Activated T-helper 17 cell treated with anti-CD3 and anti-CD28 coated beads, Interleukin-2, amount 50 U/mL, for 72 hours (primary cell): Measurements from ENCODE around the gene FOXN1. TPM values are rescaled to one million over a fixed set of nuclear protein-coding genes. Genes with fewer than 3 reads are reported as not detected.

Experiments
- ATAC-seq: fragments of 150-1000 bp; cut with Tn5 transposase; replicated peaks from 2 replicates; pipeline ENCODE4 v1.10.0; 2021; ENCODE audit warnings: mild to moderate bottlenecking, moderate library complexity
- H3K27ac Mint-ChIP-seq: one replicate; pipeline ENCODE4 v1.8.0; 2022; ENCODE audit warnings: mixed read lengths
- H3K27me3 Mint-ChIP-seq: one replicate; pipeline ENCODE4 v1.8.0; 2022; ENCODE audit warnings: mixed read lengths
- H3K36me3 Mint-ChIP-seq: one replicate; pipeline ENCODE4 v1.8.0; 2022; ENCODE audit warnings: low read depth, mild to moderate bottlenecking, mixed read lengths
- H3K4me1 Mint-ChIP-seq: one replicate; pipeline ENCODE4 v1.8.0; 2022; ENCODE audit warnings: mixed read lengths
- H3K4me3 Mint-ChIP-seq: one replicate; pipeline ENCODE4 v1.8.0; 2022; ENCODE audit warnings: mild to moderate bottlenecking, mixed read lengths
- H3K9me3 Mint-ChIP-seq: one replicate; pipeline ENCODE4 v1.8.0; 2022; ENCODE audit warnings: mixed read lengths
- total RNA-seq, 2 donors: library from RNA; stranded (reverse); gene quantifications; one replicate each; pipeline ENCODE4 v1.2.3, GENCODE V29; 2022

The FOXN1 gene
- total RNA-seq, 2 donors from 2014 or later: not detected

GRCh38 chr17:28472871-28473497 lies 33.2 kb upstream of the FOXN1 start:
- no peaks in the 10 kb centered on the region for H3K9me3 Mint-ChIP-seq
- H3K27ac Mint-ChIP-seq: no peak overlapping the region
- H3K27me3 Mint-ChIP-seq: peaks cover under 1% of the 10 kb centered on the region
- no peak overlapping the region for H3K4me3 Mint-ChIP-seq
- no peak for ATAC-seq
- H3K36me3 Mint-ChIP-seq: no peaks in the 10 kb centered on the region
- peaks cover 14% of the 10 kb centered on the region for H3K4me1 Mint-ChIP-seq

GRCh38 chr17:28473542-28473941 lies 32.6 kb upstream of the FOXN1 start, which contains the start of gene SLC13A2:
Gene SLC13A2 (plus strand): TSS chr17:28473644. CDS start chr17:28473713, 69 bp downstream.
- Mint-ChIP-seq H3K36me3 (no peaks in the 10 kb centered on the region), H3K9me3 (no peaks in the 10 kb centered on the region), H3K4me1 (peaks cover 14% of the 10 kb centered on the region), H3K4me3 (no peak within 1 kb of the TSS), H3K27ac (peak within 1 kb of the TSS; percentile 34), H3K27me3 (peaks cover 3% of the 10 kb centered on the region)
- no peak for ATAC-seq

GRCh38 chr17:28474111-28474531 lies 32.0 kb upstream of the FOXN1 start:
- peaks cover 3% of the 10 kb centered on the region for H3K27me3 Mint-ChIP-seq
- H3K4me1 Mint-ChIP-seq: peaks cover 13% of the 10 kb centered on the region
- no peaks in the 10 kb centered on the region for H3K9me3 Mint-ChIP-seq
- no peak overlapping the region for H3K4me3 Mint-ChIP-seq
- no peak for ATAC-seq
- H3K36me3 Mint-ChIP-seq: no peaks in the 10 kb centered on the region
- peak overlapping the region; percentile 34 for H3K27ac Mint-ChIP-seq

- Mint-ChIP-seq H3K36me3 (no peaks in the 10 kb centered on the region), H3K27ac (peak overlapping the region; percentile 13), H3K27me3 (peaks cover 3% of the 10 kb centered on the region), H3K9me3 (no peaks in the 10 kb centered on the region), H3K4me1 (peaks cover 13% of the 10 kb centered on the region), H3K4me3 (no peak overlapping the region)
- peak; percentile 23 for ATAC-seq
These were observed 30.8 kb upstream of the FOXN1 start for GRCh38 chr17:28475151-28475900.

- Mint-ChIP-seq H3K27me3 (peaks cover 3% of the 10 kb centered on the region), H3K4me1 (peaks cover 13% of the 10 kb centered on the region), H3K27ac (peak overlapping the region; percentile 13), H3K36me3 (no peaks in the 10 kb centered on the region), H3K4me3 (no peak overlapping the region), H3K9me3 (no peaks in the 10 kb centered on the region)
- ATAC-seq: no peak
These were observed 29.9 kb upstream of the FOXN1 start for GRCh38 chr17:28476076-28476865.

GRCh38 chr17:28477928-28478327 lies 28.2 kb upstream of the FOXN1 start:
- Mint-ChIP-seq H3K27ac (no peak overlapping the region), H3K36me3 (no peaks in the 10 kb centered on the region), H3K9me3 (no peaks in the 10 kb centered on the region), H3K27me3 (peaks cover 3% of the 10 kb centered on the region), H3K4me3 (no peak overlapping the region), H3K4me1 (peaks cover 13% of the 10 kb centered on the region)
- no peak for ATAC-seq

- Mint-ChIP-seq H3K9me3 (no peaks in the 10 kb centered on the region), H3K27me3 (peaks cover 3% of the 10 kb centered on the region), H3K4me3 (no peak overlapping the region), H3K27ac (no peak overlapping the region), H3K36me3 (no peaks in the 10 kb centered on the region), H3K4me1 (peaks cover 13% of the 10 kb centered on the region)
- no peak for ATAC-seq
These were observed 27.2 kb upstream of the FOXN1 start for GRCh38 chr17:28478712-28479615.

GRCh38 chr17:28480278-28480677 lies 25.9 kb upstream of the FOXN1 start:
- peaks cover 3% of the 10 kb centered on the region for H3K27me3 Mint-ChIP-seq
- no peak overlapping the region for H3K4me3 Mint-ChIP-seq
- H3K4me1 Mint-ChIP-seq: peaks cover 11% of the 10 kb centered on the region
- H3K27ac Mint-ChIP-seq: no peak overlapping the region
- no peaks in the 10 kb centered on the region for H3K9me3 Mint-ChIP-seq
- H3K36me3 Mint-ChIP-seq: no peaks in the 10 kb centered on the region
- ATAC-seq: no peak

- Mint-ChIP-seq H3K27ac (no peak overlapping the region), H3K9me3 (no peaks in the 10 kb centered on the region), H3K36me3 (no peaks in the 10 kb centered on the region), H3K4me3 (no peak overlapping the region), H3K4me1 (peaks cover 4% of the 10 kb centered on the region), H3K27me3 (peaks cover 3% of the 10 kb centered on the region)
- no peak for ATAC-seq
These were observed 25.2 kb upstream of the FOXN1 start for GRCh38 chr17:28480799-28481571.

- no peak overlapping the region for H3K4me3 Mint-ChIP-seq
- H3K27ac Mint-ChIP-seq: no peak overlapping the region
- peaks cover 3% of the 10 kb centered on the region for H3K27me3 Mint-ChIP-seq
- no peak for ATAC-seq
- H3K4me1 Mint-ChIP-seq: peaks cover 4% of the 10 kb centered on the region
- no peaks in the 10 kb centered on the region for H3K36me3 Mint-ChIP-seq
- no peaks in the 10 kb centered on the region for H3K9me3 Mint-ChIP-seq
These were observed 23.5 kb upstream of the FOXN1 start for GRCh38 chr17:28482551-28483199.

GRCh38 chr17:28484296-28484695 lies 21.9 kb upstream of the FOXN1 start:
- Mint-ChIP-seq H3K4me1 (no peaks in the 10 kb centered on the region), H3K27ac (no peak overlapping the region), H3K27me3 (no peaks in the 10 kb centered on the region), H3K4me3 (no peak overlapping the region), H3K9me3 (no peaks in the 10 kb centered on the region), H3K36me3 (no peaks in the 10 kb centered on the region)
- peak; percentile 46 for ATAC-seq

- H3K36me3 Mint-ChIP-seq: no peaks in the 10 kb centered on the region
- H3K4me3 Mint-ChIP-seq: no peak overlapping the region
- no peak overlapping the region for H3K27ac Mint-ChIP-seq
- no peaks in the 10 kb centered on the region for H3K4me1 Mint-ChIP-seq
- no peak for ATAC-seq
- H3K9me3 Mint-ChIP-seq: no peaks in the 10 kb centered on the region
- H3K27me3 Mint-ChIP-seq: no peaks in the 10 kb centered on the region
These were observed 21.1 kb upstream of the FOXN1 start for GRCh38 chr17:28485049-28485448.
